ENCODE data around the gene OR13J1. TPM values are rescaled to one million over a fixed set of nuclear protein-coding genes. Genes with fewer than 3 reads are reported as not detected.
"Not testable (repeated sequence)": the region's sequence is repeated elsewhere in the genome, so short reads cannot be mapped to it uniquely, and the experiment has no call there.

The OR13J1 gene
- total RNA-seq, 1 donor from 2014 or later, result not detected

- DNase-seq (ENCODE audit: low read depth in 2 of 2), result no peak
These were observed 35.0 kb upstream of the OR13J1 start for GRCh38 chr9:35905051-35905781.

GRCh38 chr9:35904338-35904737 lies 34.1 kb upstream of the OR13J1 start:
- DNase-seq (ENCODE audit: low read depth in 2 of 2), result no peak

GRCh38 chr9:35903049-35903448 lies 32.8 kb upstream of the OR13J1 start:
- DNase-seq (ENCODE audit: low read depth in 2 of 2), result peak; percentile 65 to 76

- DNase-seq (ENCODE audit: low read depth in 2 of 2), result no peak
These were observed 28.8 kb upstream of the OR13J1 start for GRCh38 chr9:35899021-35899420.

GRCh38 chr9:35898337-35898736 lies 28.1 kb upstream of the OR13J1 start:
- DNase-seq (ENCODE audit: low read depth in 2 of 2), result no peak

GRCh38 chr9:35897376-35898099 lies 27.3 kb upstream of the OR13J1 start:
- DNase-seq (ENCODE audit: low read depth in 2 of 2), result not testable (repeated sequence)

GRCh38 chr9:35896570-35896969 lies 26.4 kb upstream of the OR13J1 start:
- DNase-seq (ENCODE audit: low read depth in 2 of 2), result no peak

- no peak for DNase-seq (ENCODE audit: low read depth in 2 of 2)
These were observed 21.9 kb upstream of the OR13J1 start for GRCh38 chr9:35892051-35892450.

- no peak for DNase-seq (ENCODE audit: low read depth in 2 of 2)
These were observed 21.4 kb upstream of the OR13J1 start for GRCh38 chr9:35891646-35892045.

GRCh38 chr9:35884908-35885307 lies 14.7 kb upstream of the OR13J1 start:
- DNase-seq (ENCODE audit: low read depth in 2 of 2), result not testable (repeated sequence)

- DNase-seq (ENCODE audit: low read depth in 2 of 2), result no peak
These were observed 12.8 kb upstream of the OR13J1 start for GRCh38 chr9:35882996-35883395.

- peak; percentile 60 to 75 for DNase-seq (ENCODE audit: low read depth in 2 of 2)
These were observed 12.2 kb upstream of the OR13J1 start for GRCh38 chr9:35882263-35882848.

GRCh38 chr9:35872505-35872904 lies 2.3 kb upstream of the OR13J1 start:
- DNase-seq (ENCODE audit: low read depth in 2 of 2), result no peak

- no peak for DNase-seq (ENCODE audit: low read depth in 2 of 2)
These were observed 1.3 kb upstream of the OR13J1 start for GRCh38 chr9:35871545-35871944.

GRCh38 chr9:35869621-35870216 lies 482 bp downstream of the OR13J1 start:
- no peak for DNase-seq (ENCODE audit: low read depth in 2 of 2)

- DNase-seq (ENCODE audit: low read depth in 2 of 2), result no peak
These were observed 1.3 kb downstream of the OR13J1 start for GRCh38 chr9:35868933-35869332.

GRCh38 chr9:35867538-35867937 lies 2.7 kb downstream of the OR13J1 start:
- DNase-seq (ENCODE audit: low read depth in 2 of 2), result no peak

- DNase-seq (ENCODE audit: low read depth in 2 of 2), result no peak
These were observed 5.4 kb downstream of the OR13J1 start for GRCh38 chr9:35864695-35865255.

GRCh38 chr9:35863583-35863982 lies 6.6 kb downstream of the OR13J1 start:
- DNase-seq (ENCODE audit: low read depth in 2 of 2), result no peak

GRCh38 chr9:35862328-35862727 lies 7.9 kb downstream of the OR13J1 start:
- no peak for DNase-seq (ENCODE audit: low read depth in 2 of 2)

- DNase-seq (ENCODE audit: low read depth in 2 of 2), result no peak
These were observed 8.9 kb downstream of the OR13J1 start for GRCh38 chr9:35861161-35861897.

Data from dermis microvascular lymphatic vessel endothelial cell (primary cell).